ENCODE results near the gene BGLAP. TPM values are rescaled to one million over a fixed set of nuclear protein-coding genes. Genes with fewer than 3 reads are reported as not detected.

Gene BGLAP
- total and polyA plus RNA-seq, 2 donors from 2014 or later: 1.7 to 1.8 TPM

- TF ChIP-seq CTCF (IDR thresholded peaks at IDR 0.05; ENCODE audit: borderline replicate concordance, extremely low read depth, insufficient read depth): no peak
- DNase-seq: no peak
- H3K4me1 ChIP-seq (ENCODE audit: control insufficient read depth in 2 of 3, insufficient read depth in 2 of 3, low read depth in 1 of 3, low read length in 3 of 3): peaks cover 2 to 11% (median 5%) of the 10 kb centered on the region in 3 donors
- FAIRE-seq: no peak
- no peaks in the 10 kb centered on the region for H3K27me3 ChIP-seq (ENCODE audit: control insufficient read depth, insufficient read depth, low read length)
- H3K9me3 ChIP-seq (ENCODE audit: control insufficient read depth in 2 of 3, insufficient read depth in 1 of 3, low read length in 3 of 3): no peaks in the 10 kb centered on the region
- H3K27ac ChIP-seq (ENCODE audit: low read depth in 2 of 2, low read length in 2 of 2): no peak overlapping the region
- peaks cover 3 to 37% (median 24%) of the 10 kb centered on the region in 3 donors for H3K36me3 ChIP-seq (ENCODE audit: control insufficient read depth in 2 of 3, insufficient read depth in 3 of 3, low read length in 3 of 3)
- intact Hi-C loops (cut with DNase I): no loop called here
- no peak overlapping the region for H3K9ac ChIP-seq (ENCODE audit: low read length in 3 of 3)
- no peak overlapping the region for H3K4me3 ChIP-seq (ENCODE audit: low read length in 3 of 3)
Observed at GRCh38 chr1:156211243-156211642, 30.7 kb upstream of the BGLAP start.

GRCh38 chr1:156212130-156212529 lies 29.9 kb upstream of the BGLAP start:
- TF ChIP-seq CTCF (IDR thresholded peaks at IDR 0.05; ENCODE audit: borderline replicate concordance, extremely low read depth, insufficient read depth): no peak
- Histone ChIP-seq H3K9me3 (ENCODE audit: control insufficient read depth in 2 of 3, insufficient read depth in 1 of 3, low read length in 3 of 3) (no peaks in the 10 kb centered on the region), H3K27ac (ENCODE audit: low read depth in 2 of 2, low read length in 2 of 2) (peak overlapping the region; percentile 69 to 98), H3K27me3 (ENCODE audit: control insufficient read depth, insufficient read depth, low read length) (no peaks in the 10 kb centered on the region), H3K9ac (ENCODE audit: low read length in 3 of 3) (peak overlapping the region; percentile 54 to 86 (median 76)), H3K4me1 (ENCODE audit: control insufficient read depth in 2 of 3, insufficient read depth in 2 of 3, low read depth in 1 of 3, low read length in 3 of 3) (peaks cover 2 to 11% (median 5%) of the 10 kb centered on the region in 3 donors), H3K4me3 (ENCODE audit: low read length in 3 of 3) (peak overlapping the region; percentile 70 to 84 (median 78)), H3K36me3 (ENCODE audit: control insufficient read depth in 2 of 3, insufficient read depth in 3 of 3, low read length in 3 of 3) (peaks cover 3 to 29% (median 24%) of the 10 kb centered on the region in 3 donors)
- FAIRE-seq (no peak), DNase-seq (no peak)
- intact Hi-C loops (cut with DNase I): no loop called here

GRCh38 chr1:156212833-156213643 lies 28.9 kb upstream of the BGLAP start, which contains the start of gene PMF1:
Gene PMF1, plus strand, starts transcription at chr1:156213007. Its CDS starts 9 bp downstream, at chr1:156213016.
- Histone ChIP-seq H3K27ac (ENCODE audit: low read depth in 2 of 2, low read length in 2 of 2) (peak within 1 kb of the TSS; percentile 98), H3K4me3 (ENCODE audit: low read length in 3 of 3) (peak within 1 kb of the TSS; percentile 84 to 98 (median 96)), H3K27me3 (ENCODE audit: control insufficient read depth, insufficient read depth, low read length) (no peaks in the 10 kb centered on the region), H3K4me1 (ENCODE audit: control insufficient read depth in 2 of 3, insufficient read depth in 2 of 3, low read depth in 1 of 3, low read length in 3 of 3) (peaks cover 2 to 11% (median 10%) of the 10 kb centered on the region in 3 donors), H3K9ac (ENCODE audit: low read length in 3 of 3) (peak within 1 kb of the TSS; percentile 86 to 99 (median 97)), H3K9me3 (ENCODE audit: control insufficient read depth in 2 of 3, insufficient read depth in 1 of 3, low read length in 3 of 3) (no peaks in the 10 kb centered on the region), H3K36me3 (ENCODE audit: control insufficient read depth in 2 of 3, insufficient read depth in 3 of 3, low read length in 3 of 3) (peaks cover 3 to 24% (median 19%) of the 10 kb centered on the region in 3 donors)
- intact Hi-C loops (cut with DNase I): no loop called here
- FAIRE-seq: no peak
- no peak for TF ChIP-seq CTCF (IDR thresholded peaks at IDR 0.05; ENCODE audit: borderline replicate concordance, extremely low read depth, insufficient read depth)
- DNase-seq: peak; percentile 98 to 99 (median 99)
